Measurements from ENCODE around the gene TMEM266.

TMEM266 gene

GRCh38 chr15:76127880-76128279 lies 68.1 kb downstream of the TMEM266 start:
- DNase-seq (ENCODE audit: low read depth), result no peak

GRCh38 chr15:76134537-76134936 lies 74.8 kb downstream of the TMEM266 start:
- no peak for DNase-seq (ENCODE audit: low read depth)

DNA sequence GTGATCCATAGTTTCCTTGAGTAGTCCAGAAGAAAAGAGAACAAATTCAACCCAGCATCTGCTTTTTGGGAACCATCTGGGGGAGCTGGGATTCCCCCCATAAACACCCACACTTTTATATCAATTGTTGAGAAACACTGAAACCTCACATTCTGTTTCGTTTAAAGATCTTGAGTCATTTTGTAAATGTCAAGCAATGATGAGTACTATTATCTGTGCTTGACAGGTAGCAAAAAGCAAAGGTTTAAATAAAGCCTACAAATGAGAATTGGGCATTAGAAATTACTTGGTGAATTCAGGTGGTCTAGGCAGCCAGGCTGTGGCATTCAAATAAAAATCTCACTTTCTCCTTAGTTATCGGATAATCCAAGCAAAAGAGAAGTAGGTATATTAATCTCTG lies 75.7 kb downstream of the TMEM266 start:
- no peak for DNase-seq (ENCODE audit: low read depth)

DNA sequence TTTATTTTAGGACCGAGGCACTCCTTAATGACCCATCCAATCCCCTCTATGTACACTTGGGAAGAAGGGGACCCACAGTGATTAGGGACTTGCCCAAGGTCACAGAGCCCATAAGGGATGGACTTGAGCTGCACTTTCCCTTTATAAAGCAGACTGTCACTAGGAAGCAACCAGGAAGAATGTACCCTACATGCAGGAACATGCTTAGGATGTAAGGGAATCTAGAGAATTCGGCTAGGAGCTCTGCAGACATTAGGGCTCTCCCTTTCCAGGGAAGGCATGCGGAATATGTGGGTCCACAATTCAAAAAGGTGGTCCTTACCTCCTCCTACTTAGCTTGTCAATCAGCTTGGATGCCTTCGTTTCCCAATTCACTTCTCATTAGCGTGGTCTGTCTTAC lies 78.7 kb downstream of the TMEM266 start:
- DNase-seq (ENCODE audit: low read depth), result no peak

DNA sequence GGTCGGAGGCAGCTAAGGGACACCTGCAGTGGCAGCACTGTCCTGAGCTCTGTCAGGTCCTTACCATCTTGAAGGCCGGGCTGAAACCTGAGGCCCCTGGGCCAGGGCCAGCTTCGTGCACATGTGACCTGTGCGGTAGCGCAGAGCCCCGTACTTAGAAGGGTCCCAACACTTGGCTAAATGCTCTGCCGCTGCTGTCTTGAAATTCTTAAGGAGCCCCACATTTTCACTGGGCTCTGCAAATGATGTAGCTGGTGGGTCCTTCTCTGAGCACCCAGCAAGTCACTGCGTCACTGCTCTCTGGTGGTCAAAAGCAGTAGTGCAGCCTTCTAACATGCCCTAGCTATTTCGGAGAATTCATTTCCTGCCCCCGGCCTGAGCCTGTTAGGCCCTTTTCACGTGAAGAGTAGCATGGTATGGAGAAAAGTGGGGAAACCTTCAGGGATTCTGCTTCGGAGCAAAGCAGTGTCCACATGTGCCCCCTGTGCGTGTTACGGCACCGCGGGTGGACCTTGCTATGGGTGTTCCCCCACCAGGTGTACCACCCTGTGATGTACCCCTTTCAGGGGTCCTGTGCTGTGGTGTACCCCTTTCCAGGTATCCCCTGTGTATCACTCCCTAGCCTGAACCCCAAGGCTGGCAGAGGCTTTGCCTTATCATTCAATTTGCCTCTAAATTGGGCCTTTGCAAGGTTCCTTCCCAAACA lies 79.7 kb downstream of the TMEM266 start:
- peak; percentile 58 for DNase-seq (ENCODE audit: low read depth)

- no peak for DNase-seq (ENCODE audit: low read depth)
These were observed 80.3 kb downstream of the TMEM266 start for GRCh38 chr15:76140074-76140464.

- DNase-seq (ENCODE audit: low read depth), result no peak
These were observed 87.0 kb downstream of the TMEM266 start for GRCh38 chr15:76146812-76147211.

DNA sequence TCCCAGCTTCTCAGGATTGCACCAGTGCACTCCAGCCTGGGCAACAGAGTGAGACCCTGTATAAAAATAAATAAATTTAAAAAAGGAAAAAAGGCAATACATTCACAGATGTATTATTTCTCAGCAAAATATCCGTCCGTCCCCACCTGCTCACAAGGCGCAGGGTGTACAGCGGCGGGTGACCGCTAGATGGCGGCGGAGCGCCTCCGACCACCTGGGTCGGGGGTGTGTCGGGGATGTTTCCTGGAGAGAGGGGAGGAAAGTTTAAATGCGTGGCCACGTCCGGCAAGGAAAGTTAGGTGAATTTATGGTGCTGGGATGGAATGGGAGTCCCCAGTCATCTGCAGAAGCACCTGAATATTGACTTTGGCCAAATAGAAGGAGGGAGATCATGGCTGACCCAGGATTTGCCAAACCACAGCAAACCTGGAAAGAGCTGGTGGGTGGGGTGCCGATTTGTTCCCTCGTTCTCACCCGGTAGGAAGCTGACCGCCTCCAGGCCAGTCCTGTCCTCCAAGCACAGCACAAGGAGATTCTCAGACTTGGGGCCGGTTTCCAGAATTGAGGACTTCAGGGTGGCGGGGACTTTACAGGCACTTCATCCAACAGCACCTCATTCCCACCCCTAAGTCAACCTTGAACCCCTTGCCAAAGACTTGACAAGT lies 88.3 kb downstream of the TMEM266 start:
- peak; percentile 65 for DNase-seq (ENCODE audit: low read depth)

DNA sequence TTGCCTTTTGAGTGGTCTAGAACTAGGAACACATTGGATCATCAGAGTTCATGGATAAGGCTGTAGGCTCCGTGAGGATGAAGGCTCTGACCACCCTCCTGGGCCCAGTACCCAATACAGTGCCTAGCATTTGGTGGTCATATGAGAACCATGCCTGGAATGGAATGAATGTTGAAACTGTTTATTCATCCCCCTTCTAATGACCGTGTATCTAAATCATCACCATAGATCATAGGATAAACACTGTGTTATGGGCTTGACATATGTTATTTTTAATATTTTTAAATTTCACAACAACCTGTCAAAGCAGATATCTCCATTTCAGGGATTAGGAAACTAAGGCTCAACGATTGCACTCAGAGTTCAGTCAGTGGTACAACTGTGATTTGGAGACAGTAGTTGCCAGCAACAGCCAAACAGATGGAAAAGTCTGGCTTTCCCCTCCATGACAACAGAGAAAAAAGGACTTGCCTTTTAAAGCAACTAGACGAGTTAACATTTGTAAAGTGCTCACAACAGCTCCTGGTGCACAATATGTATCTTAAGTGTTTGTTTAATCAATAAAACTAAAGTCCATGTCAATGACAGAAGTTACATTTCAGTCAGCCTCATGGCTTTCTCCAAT lies 89.6 kb downstream of the TMEM266 start:
- DNase-seq (ENCODE audit: low read depth), result no peak

DNA sequence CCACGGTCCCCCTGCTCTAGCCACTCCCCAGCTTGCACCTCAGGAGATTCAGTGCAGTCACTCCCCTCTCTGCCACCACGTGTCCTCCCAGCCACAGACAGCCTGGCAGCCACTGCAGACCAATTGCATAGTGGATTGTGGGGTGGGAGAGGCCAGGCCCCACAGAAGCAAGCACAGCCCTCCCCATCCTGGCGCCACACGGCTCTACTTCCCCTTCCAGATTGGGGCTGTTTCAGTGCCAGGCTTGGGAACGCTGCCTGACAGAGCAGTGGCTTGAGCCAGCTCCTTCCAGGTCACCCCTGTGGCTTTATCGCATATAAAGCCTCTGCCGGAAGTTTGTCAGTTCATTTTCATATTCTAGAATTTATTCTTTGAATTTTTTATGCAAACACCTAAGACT lies 90.7 kb downstream of the TMEM266 start:
- no peak for DNase-seq (ENCODE audit: low read depth)

DNA sequence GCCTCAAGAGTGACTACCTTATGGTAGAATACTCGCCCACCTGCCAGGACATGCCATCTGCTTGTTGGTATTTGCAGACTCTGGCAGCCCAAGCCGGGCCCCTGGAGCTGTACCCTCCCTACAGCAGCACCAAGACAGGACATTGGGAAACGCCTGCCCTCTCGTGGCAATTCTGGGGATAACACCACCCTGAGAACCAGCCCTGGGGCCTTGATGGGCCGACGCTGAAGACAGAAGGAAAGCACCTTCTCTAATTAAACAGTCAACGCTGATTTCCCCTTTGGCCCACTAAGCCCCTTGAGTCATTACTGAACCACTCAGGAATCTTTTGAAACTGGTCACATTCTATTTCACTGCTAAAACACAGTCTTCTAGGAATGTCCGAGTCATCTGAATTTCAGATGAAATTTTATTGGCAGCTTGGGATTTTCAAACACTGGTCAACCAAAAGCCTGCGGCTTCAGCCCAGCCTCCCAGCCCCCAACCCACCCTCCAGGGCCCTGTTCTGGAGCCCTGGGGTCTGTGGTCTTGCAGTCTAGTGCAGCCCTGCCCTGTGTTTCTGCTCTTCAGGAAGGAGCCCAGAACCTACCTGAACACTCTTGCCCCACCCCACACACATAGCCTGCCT lies 91.3 kb downstream of the TMEM266 start:
- DNase-seq (ENCODE audit: low read depth), result peak; percentile 67

DNA sequence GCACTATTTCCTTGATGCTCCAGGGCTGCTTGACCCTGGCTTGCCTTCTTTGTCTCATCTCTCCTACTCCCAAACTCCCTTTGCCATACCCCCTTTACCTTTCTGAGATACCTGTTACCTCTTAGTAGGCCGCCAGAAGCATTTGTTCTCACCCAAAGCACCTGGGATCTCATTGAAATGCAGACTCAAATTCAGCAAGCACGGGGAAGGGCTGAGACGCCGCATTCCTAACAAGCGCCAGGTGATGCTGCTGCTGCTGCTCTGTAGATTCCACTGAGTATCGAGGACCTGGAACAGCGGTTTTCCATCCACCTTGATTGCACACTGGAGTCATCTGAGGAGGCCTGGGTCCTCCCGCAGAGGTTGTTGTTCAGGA lies 91.8 kb downstream of the TMEM266 start:
- no peak for DNase-seq (ENCODE audit: low read depth)

DNA sequence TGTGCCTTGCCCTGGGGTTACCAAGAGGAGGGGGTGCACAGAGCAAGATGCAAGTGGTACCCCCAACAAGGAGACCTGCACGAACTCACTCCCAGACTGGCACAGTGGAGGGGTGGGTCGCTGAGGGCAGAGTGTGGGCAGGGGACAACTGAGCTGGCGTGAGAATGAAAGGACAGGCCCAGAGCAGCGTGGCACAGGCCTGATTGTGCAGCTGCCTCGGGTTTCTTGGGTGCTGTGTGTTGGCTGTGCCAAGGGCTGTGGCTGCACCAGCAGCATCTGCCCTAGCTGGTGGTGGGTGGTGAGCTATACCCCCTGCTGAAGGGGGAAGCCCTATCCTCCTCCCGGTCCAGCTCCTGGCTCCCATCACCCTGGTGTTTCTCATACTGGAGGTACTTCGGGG lies 92.4 kb downstream of the TMEM266 start:
- DNase-seq (ENCODE audit: low read depth), result no peak

GRCh38 chr15:76153241-76154197 lies 93.7 kb downstream of the TMEM266 start:
- DNase-seq (ENCODE audit: low read depth), result no peak

- DNase-seq (ENCODE audit: low read depth), result no peak
These were observed 95.9 kb downstream of the TMEM266 start for GRCh38 chr15:76155731-76156130.

GRCh38 chr15:76158226-76158625 lies 98.4 kb downstream of the TMEM266 start:
- DNase-seq (ENCODE audit: low read depth), result no peak

DNA sequence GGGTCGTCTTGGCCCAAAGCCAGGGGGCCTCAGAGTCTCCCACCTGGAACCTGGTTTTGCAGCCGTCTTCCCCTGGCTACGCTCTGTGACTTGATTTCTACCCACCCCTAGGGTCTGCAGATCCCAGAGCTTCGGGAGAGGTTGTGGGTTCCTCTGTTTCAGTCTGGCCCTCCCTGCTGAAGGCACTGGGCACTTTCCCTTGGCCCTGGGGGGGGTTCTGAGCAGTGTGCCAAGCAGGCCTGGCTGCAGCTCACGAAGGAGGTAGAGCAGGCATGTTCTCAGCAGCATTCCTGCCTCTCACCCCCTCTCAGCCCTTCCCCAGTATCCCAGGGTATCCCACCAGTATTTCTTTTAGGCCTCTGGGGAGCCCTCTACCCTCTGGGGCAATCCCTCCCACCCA lies 99.0 kb downstream of the TMEM266 start:
- DNase-seq (ENCODE audit: low read depth), result no peak

DNA sequence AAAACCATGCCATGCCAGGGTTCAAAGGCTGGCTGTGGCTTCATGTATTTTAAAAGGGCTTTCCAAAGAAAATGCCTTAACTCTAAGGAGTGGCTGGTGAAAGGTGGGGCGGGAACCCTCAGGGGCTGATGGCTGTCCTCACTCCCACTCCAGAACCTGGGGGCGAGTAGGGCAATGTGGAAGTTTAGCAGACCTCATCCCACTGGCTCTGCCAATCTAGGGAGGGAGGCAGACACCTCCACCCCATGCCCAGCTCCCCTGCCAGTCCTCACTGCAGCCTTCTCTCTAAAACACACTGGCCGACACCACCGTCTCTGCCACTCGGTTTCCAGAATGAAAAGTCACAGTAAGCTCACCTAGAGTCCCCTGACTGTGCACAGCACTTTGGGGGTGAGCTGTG lies 99.5 kb downstream of the TMEM266 start:
- no peak for DNase-seq (ENCODE audit: low read depth)

DNA sequence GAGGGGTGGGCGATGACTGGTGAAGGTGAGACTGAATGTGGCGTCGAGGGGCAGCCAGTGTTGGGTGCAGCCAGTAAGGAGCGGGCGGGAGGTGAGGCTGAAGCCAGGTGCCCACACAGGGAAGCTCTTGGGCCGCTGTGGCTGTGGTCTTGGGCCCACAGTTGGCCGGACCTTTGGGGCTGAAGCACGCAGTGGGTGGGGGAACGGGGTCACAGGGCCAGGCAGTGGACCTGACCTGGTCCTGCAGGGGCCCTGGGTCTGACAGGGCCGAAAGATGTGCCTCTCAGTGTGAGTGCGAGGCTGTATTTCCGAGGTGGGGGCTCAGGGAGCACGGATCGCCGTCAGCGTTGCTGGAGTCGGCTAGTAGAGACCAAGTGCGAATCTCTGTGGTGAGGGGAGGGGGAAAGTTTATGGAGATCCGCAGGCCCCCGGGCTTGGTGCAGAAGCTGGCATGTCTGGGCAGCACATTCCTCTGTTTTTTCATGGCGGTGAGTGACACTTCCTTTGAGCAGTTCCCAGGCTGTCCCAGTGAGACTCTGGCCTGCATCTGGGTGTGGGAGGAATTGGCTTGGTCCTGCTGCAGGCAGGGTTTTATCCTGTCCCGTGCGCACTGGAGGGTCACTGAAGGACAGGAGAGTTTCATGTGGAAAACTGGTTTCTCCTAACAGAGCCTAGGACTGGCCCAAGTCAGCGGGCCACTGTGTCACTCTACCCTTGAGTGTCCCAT lies 100.8 kb downstream of the TMEM266 start:
- DNase-seq (ENCODE audit: low read depth), result no peak

DNA sequence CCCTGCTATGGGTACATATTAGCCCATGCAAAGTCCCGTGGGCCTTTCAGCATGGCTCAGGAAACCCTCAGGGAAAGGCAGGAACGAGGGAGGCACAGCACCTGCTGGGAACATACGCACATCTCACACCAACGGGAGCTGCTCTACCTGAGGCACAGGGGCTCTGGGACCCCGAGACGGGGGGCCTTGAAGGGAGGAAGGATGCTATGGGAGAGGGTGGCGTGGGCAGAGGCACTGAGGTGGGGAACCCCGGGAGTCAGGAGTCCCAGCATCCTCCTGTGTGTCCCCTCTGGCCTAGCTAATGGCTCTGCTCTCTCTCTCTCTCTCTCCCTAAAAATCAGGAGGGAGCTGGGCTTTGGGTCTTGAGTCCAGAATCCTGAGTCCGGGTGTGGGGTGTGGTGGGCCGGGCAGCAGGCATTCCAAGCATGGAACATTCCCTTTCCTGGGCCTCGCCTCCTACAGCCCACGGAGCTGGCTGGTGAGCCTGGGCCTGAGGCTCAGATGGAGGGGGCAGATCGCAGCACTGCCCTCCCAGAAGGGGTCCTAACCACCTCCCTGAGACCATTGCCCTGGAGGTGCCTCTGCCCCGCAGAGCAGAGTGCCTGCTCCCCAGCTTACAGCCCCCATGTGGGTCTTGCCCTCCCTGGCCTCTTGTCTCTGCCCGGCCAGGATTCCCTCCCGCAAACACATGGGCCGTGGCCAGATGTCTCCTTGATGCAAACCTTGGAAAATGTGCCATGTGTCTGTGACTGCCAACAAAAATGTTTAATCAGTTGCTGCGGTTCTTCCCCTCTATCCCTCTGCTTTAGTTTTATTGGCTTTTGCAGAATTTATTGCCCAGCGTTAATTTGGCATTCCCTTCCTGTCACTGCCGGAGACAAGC lies 101.6 kb downstream of the TMEM266 start:
- no peak for DNase-seq (ENCODE audit: low read depth)
